SJSA1 (cell line): ENCODE measurements around the gene CORIN. TPM values are rescaled to one million over a fixed set of nuclear protein-coding genes. Genes with fewer than 3 reads are reported as not detected.

Experiments used
- DNase-seq, 2 experiments: peaks; one replicate each; pipeline ENCODE4 v3.0.0-alpha.2; 2015 to 2020; ENCODE audit warnings: low spot score in 2 of 2, low read depth in 1 of 2
- H3K27ac ChIP-seq: fragments of 250-450 bp; sonication (Bioruptor Pico); 2 replicates; pipeline ENCODE4 v1.5.1; 2020; ENCODE audit warnings: mild to moderate bottlenecking, moderate library complexity
- H3K27me3 ChIP-seq: fragments of 250-450 bp; sonication (Bioruptor Pico); replicated peaks from 2 replicates; pipeline ENCODE4 v1.5.1; 2020; ENCODE audit warnings: mild to moderate bottlenecking, moderate library complexity
- H3K36me3 ChIP-seq: fragments of 250-450 bp; sonication (Bioruptor Pico); 2 replicates; pipeline ENCODE4 v1.5.1; 2020; ENCODE audit warnings: mild to moderate bottlenecking
- H3K4me1 ChIP-seq: fragments of 250-450 bp; sonication (Bioruptor Pico); replicated peaks from 2 replicates; pipeline ENCODE4 v1.6.1; 2021; ENCODE audit warnings: mild to moderate bottlenecking
- H3K4me3 ChIP-seq: fragments of 250-450 bp; sonication (Bioruptor Pico); 2 replicates; pipeline ENCODE4 v1.5.1; 2020; ENCODE audit warnings: mild to moderate bottlenecking
- H3K9me3 ChIP-seq: fragments of 250-450 bp; sonication (Bioruptor Pico); replicated peaks from 2 replicates; pipeline ENCODE4 v1.5.1; 2020; ENCODE audit warnings: mild to moderate bottlenecking
- total RNA-seq: library from RNA; depleted of rRNA; stranded (reverse); fragments of >200 nt; shearing (Covaris generic); gene quantifications from 2 replicates; pipeline ENCODE4 v1.2.3, GENCODE V29; 2014

Gene CORIN
- total RNA-seq, 1 experiment from 2014 or later, result not detected

DNA sequence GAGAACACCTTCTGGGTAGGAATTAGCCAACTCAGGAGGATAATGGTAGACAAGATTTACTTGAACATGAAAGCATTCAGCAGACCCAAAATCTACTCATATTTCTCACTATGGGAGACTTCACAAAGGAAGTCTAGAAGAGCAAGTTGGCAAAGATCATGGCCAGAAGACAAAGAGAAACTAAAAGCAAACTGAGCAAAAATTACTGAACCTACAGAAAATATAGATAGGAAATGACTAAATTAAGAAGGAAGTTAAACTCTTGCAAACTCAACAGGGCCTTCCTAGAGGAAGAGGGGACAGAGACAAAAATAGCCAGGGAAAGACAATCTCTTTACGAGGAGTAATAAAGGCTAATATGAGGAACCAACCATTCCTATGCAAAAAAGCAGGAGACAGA lies 18.7 kb downstream of the CORIN start:
- Histone ChIP-seq H3K4me3 (no peak overlapping the region), H3K27ac (no peak overlapping the region), H3K4me1 (no peaks in the 10 kb centered on the region), H3K36me3 (no peaks in the 10 kb centered on the region), H3K9me3 (no peaks in the 10 kb centered on the region), H3K27me3 (0 out of 2 replicates have a peak, but pooled peaks cover 4% of the 10 kb centered on the region)
- no peak for DNase-seq

DNA sequence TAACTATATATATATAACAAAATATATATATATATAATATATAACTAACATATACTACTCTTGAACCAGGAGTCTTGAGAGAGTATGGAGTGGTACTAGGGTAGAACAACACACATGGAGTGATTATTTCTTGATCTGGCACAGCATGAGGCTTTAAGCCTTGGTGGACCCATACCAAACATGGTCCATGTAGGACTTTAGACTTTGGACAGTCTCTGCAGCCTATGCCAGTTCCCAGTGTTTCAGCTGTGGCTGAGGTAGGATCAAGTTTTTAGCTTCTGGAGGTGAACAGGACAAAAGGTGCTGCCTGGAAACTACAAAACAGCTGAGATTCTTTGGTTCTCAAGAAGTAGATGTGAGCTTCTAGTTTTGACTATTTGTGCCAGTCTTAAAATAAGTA lies 20.6 kb downstream of the CORIN start:
- Histone ChIP-seq H3K27ac (no peak overlapping the region), H3K4me3 (no peak overlapping the region), H3K36me3 (no peaks in the 10 kb centered on the region), H3K9me3 (no peaks in the 10 kb centered on the region), H3K4me1 (no peaks in the 10 kb centered on the region), H3K27me3 (0 out of 2 replicates have a peak, but pooled peaks cover 4% of the 10 kb centered on the region)
- no peak for DNase-seq

DNA sequence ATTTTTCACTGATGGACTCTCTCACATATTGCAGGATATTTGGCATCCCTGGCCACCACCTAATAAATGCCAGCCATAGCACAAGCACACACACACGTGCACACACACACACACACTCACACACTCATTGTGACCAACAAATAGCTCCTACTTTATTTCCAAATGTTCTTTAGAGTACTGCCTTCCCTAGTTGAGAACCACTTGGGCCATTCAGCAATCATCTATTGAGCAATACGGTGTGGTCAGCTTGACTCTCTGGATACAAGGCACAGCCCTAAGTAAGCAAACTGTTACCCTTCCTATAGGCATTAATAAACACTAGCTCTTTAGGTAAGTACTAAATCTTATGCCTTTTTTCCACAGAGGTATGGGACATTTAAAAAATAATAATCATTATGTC lies 21.1 kb downstream of the CORIN start:
- Histone ChIP-seq H3K27me3 (0 out of 2 replicates have a peak, but pooled peaks cover 4% of the 10 kb centered on the region), H3K36me3 (no peaks in the 10 kb centered on the region), H3K4me1 (no peaks in the 10 kb centered on the region), H3K4me3 (no peak overlapping the region), H3K27ac (no peak overlapping the region), H3K9me3 (no peaks in the 10 kb centered on the region)
- no peak for DNase-seq

DNA sequence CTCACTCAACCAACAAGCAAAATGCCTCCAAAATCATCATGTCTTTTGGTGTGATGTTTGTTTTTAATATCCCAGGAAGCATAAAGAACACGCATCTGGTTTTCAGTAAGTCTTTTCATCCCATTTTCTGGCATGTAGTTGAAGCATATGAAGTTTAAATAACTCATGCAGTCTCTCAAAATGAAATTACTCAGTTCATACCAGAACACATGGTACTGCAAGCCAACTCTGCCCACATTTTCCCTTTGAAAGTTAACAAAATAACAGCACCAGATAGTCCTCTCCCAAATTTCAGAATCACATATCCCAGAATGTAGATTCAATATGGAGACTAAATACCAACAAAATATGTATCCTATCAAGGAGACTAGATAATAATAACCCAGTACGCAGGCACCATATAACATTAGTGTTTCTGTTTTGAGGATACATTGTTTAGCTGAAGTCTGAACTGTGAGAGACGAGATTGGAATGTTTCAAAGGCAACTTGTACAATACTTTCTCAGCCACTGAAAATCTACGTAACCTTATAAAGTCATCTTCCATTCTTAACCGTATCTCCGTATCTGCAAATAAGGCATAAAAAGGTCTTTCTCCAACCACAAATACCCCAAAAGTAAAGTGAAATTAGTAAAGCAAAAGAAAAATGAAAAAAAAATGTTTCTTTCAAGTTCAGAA lies 23.1 kb downstream of the CORIN start:
- Histone ChIP-seq H3K27me3 (0 out of 2 replicates have a peak, but pooled peaks cover 4% of the 10 kb centered on the region), H3K9me3 (no peaks in the 10 kb centered on the region), H3K27ac (no peak overlapping the region), H3K4me3 (no peak overlapping the region), H3K4me1 (no peaks in the 10 kb centered on the region), H3K36me3 (no peaks in the 10 kb centered on the region)
- DNase-seq, result no peak

DNA sequence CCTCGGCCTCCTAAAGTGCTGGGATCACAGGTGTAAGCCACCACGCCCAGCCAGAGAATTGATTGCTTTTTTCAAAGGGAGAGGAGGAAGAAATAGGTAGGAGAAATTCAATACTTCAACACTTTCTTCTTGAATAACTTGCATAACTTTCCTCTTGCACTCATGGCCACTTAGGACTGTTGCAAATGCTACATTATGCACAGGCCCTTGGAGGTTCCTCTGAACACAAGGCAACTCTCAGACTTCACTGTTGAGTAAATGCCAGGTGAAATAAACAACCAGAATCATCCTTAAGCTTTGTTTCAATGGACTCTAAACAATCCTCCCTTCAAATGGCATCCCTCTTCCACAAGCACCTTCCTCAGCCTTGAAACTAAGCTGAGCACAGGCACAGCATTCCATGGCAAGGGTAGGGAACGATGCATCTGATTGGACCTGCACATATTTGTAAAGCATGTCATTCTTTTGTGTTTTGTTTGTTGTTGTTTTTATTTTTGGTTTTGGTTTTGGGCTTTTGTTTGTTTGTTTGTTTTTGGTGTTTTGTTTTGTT lies 28.1 kb downstream of the CORIN start:
- H3K27me3 ChIP-seq, result 0 out of 2 replicates have a peak, but pooled peaks cover 4% of the 10 kb centered on the region
- no peaks in the 10 kb centered on the region for H3K9me3 ChIP-seq
- no peak overlapping the region for H3K4me3 ChIP-seq
- no peak for DNase-seq
- no peaks in the 10 kb centered on the region for H3K4me1 ChIP-seq
- H3K36me3 ChIP-seq, result no peaks in the 10 kb centered on the region
- H3K27ac ChIP-seq, result no peak overlapping the region

DNA sequence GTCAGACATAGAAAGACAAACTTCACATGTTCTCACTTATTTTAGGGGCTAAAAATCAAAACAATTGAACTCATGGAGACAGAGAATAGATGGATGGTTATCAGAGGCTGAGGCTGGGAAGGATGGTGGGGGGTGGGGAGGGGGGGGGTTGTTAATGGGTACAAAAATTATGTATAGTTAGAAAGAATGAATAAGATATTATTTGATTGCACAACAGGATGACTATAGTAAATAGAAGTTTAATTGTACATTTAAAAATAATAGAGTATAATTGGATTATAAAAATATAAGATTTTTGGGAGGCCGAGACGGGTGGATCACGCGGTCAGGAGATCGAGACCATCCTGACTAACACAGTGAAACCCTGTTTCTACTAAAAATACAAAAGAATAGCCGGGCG lies 33.3 kb downstream of the CORIN start:
- Histone ChIP-seq H3K27ac (no peak overlapping the region), H3K4me3 (no peak overlapping the region), H3K9me3 (no peaks in the 10 kb centered on the region), H3K4me1 (no peaks in the 10 kb centered on the region), H3K27me3 (no peaks in the 10 kb centered on the region), H3K36me3 (no peaks in the 10 kb centered on the region)
- DNase-seq, result no peak

- Histone ChIP-seq H3K4me3 (no peak overlapping the region), H3K36me3 (no peaks in the 10 kb centered on the region), H3K4me1 (no peaks in the 10 kb centered on the region), H3K27ac (no peak overlapping the region), H3K27me3 (no peaks in the 10 kb centered on the region), H3K9me3 (no peaks in the 10 kb centered on the region)
- DNase-seq, result no peak
Measured at GRCh38 chr4:47801481-47802002, 36.3 kb downstream of the CORIN start.

GRCh38 chr4:47798165-47798564 lies 39.7 kb downstream of the CORIN start:
- Histone ChIP-seq H3K36me3 (no peaks in the 10 kb centered on the region), H3K27me3 (no peaks in the 10 kb centered on the region), H3K9me3 (no peaks in the 10 kb centered on the region), H3K4me1 (no peaks in the 10 kb centered on the region), H3K4me3 (no peak overlapping the region), H3K27ac (no peak overlapping the region)
- DNase-seq, result no peak

DNA sequence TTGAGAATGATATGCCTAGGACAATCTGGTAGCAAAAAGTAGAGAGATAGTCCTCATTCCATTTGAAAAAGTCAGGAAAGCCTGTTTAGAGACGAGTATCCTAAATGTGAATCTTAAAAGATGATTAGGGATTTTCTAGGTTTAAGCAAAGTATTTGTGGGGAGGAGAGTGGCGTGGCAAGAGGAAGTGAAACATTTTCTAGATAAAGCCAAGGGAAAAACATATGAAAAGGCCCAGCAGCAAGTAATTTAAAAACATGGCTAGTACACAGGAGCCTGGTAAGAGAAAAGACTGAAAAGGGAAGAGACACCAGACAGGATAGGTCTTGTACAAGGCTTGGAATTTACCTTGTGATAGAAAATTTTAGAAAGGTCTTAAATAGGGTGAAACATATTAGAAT lies 45.9 kb downstream of the CORIN start:
- Histone ChIP-seq H3K36me3 (no peaks in the 10 kb centered on the region), H3K9me3 (no peaks in the 10 kb centered on the region), H3K27ac (no peak overlapping the region), H3K27me3 (no peaks in the 10 kb centered on the region), H3K4me1 (no peaks in the 10 kb centered on the region), H3K4me3 (no peak overlapping the region)
- DNase-seq, result no peak

DNA sequence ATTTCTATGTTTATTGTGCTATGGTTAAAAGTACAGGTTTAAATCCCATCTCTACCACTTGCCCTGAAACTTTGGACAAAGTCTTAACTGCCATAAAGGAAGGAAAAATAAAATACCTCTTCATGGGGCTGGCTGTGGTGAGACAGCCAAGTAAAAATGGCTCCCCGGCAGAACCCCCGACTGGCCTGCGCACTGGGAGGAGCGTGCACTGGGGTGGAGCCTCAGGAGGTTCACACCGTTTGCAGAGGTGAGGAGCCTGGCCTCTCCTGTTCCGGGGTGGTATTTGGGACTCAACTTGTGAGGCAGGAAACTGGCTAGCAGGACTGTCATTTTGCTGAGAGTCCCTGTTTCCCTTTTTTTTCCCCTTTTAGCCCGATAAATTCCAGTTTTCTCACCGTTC lies 47.8 kb downstream of the CORIN start:
- Histone ChIP-seq H3K4me1 (no peaks in the 10 kb centered on the region), H3K36me3 (no peaks in the 10 kb centered on the region), H3K27me3 (no peaks in the 10 kb centered on the region)

GRCh38 chr4:47788126-47788525 lies 49.7 kb downstream of the CORIN start:
- Histone ChIP-seq H3K9me3 (no peaks in the 10 kb centered on the region), H3K27ac (no peak overlapping the region), H3K27me3 (no peaks in the 10 kb centered on the region), H3K4me1 (no peaks in the 10 kb centered on the region), H3K36me3 (no peaks in the 10 kb centered on the region), H3K4me3 (no peak overlapping the region)
- DNase-seq, result no peak

More for the DNA sequence above, 47.8 kb downstream of the CORIN start:
- DNase-seq, result no peak
- no peak overlapping the region for H3K27ac ChIP-seq
- H3K9me3 ChIP-seq, result no peaks in the 10 kb centered on the region
- no peak overlapping the region for H3K4me3 ChIP-seq

DNA sequence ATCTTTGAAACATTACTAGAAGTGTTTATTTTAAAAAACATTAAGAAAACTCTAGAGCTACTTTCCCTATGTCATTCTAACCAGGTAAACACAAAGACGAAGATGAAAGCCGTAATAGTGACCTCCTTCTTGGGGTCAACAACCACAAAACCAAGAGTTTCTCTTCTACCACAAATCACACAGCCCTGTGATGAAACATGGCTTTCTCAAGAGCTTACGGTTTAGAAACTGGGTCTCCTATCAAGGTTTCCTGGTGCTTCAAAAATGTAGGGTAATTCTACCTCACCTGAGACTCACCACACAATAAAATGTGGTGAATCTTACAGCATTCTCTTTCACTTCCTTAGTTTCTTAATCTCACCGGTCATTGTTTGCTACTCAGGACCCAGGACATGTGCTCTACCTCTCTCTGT lies 50.9 kb downstream of the CORIN start:
- no peaks in the 10 kb centered on the region for H3K27me3 ChIP-seq
- no peak overlapping the region for H3K27ac ChIP-seq
- H3K4me1 ChIP-seq, result no peaks in the 10 kb centered on the region
- no peaks in the 10 kb centered on the region for H3K36me3 ChIP-seq
- no peak for DNase-seq
- H3K4me3 ChIP-seq, result no peak overlapping the region
- H3K9me3 ChIP-seq, result no peaks in the 10 kb centered on the region

DNA sequence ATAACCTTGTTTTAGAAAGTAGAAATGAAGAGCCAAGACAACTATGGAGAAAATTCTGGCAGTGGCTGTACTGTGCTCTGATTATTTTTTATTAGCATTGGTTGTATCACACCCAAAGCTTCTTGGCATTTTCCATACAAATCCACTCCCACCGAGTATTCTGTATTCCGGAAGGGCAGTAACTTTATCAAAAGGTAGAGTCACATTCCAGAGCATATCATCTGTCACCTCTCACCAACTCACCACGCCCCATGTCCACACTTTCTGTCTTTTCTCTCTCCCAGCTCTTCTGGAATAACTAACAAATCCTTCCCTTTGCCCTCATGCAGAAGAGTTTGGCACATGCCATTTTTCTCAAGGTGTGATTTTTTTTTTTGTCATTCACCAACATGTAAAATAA lies 52.7 kb downstream of the CORIN start:
- DNase-seq, result no peak
- H3K36me3 ChIP-seq, result no peaks in the 10 kb centered on the region
- no peak overlapping the region for H3K27ac ChIP-seq
- no peak overlapping the region for H3K4me3 ChIP-seq
- H3K9me3 ChIP-seq, result no peaks in the 10 kb centered on the region
- H3K27me3 ChIP-seq, result no peaks in the 10 kb centered on the region
- no peaks in the 10 kb centered on the region for H3K4me1 ChIP-seq

GRCh38 chr4:47784222-47784621 lies 53.6 kb downstream of the CORIN start:
- Histone ChIP-seq H3K27ac (no peak overlapping the region), H3K27me3 (no peaks in the 10 kb centered on the region), H3K36me3 (no peaks in the 10 kb centered on the region), H3K4me3 (no peak overlapping the region), H3K4me1 (no peaks in the 10 kb centered on the region), H3K9me3 (no peaks in the 10 kb centered on the region)
- no peak for DNase-seq
